Mesendoderm (in vitro differentiated cells): ENCODE results near the gene STK17A.
A peak's percentile ranks its signal among the peaks of the same experiment; 100 is the strongest.
"Not testable (repeated sequence)": the region's sequence is repeated elsewhere in the genome, so short reads cannot be mapped to it uniquely, and the experiment has no call there.

Experiments used
- DNase-seq: peaks from one replicate; pipeline ENCODE4 v3.0.0; 2013
- H2AK5ac ChIP-seq: 2 replicates; pipeline ENCODE4 v1.6.1; 2013; ENCODE audit warnings: low read length, inconsistent platforms
- H2BK120ac ChIP-seq: 2 replicates; pipeline ENCODE4 v1.6.1; 2013; ENCODE audit warnings: low read depth, mild to moderate bottlenecking, low read length, moderate library complexity, mixed read lengths
- H2BK15ac ChIP-seq: replicated peaks from 2 replicates; pipeline ENCODE4 v1.6.1; 2013; ENCODE audit warnings: low read depth, mild to moderate bottlenecking, moderate library complexity
- H2BK5ac ChIP-seq: 2 replicates; pipeline ENCODE4 v1.6.1; 2013; ENCODE audit warnings: low read length, inconsistent platforms
- H3K18ac ChIP-seq: 2 replicates; pipeline ENCODE4 v1.6.1; 2013; ENCODE audit warnings: mild to moderate bottlenecking, low read length, mixed read lengths
- H3K23ac ChIP-seq: one replicate; pipeline ENCODE4 v1.6.1; 2013; ENCODE audit warnings: low read length
- H3K27ac ChIP-seq: 2 replicates; pipeline ENCODE4 v1.5.1; 2013; ENCODE audit warnings: low read depth, mild to moderate bottlenecking, inconsistent platforms, low read length, moderate library complexity
- H3K27me3 ChIP-seq: 2 replicates; pipeline ENCODE4 v1.6.1; 2013; ENCODE audit warnings: low read length, control low read depth, mild to moderate bottlenecking, inconsistent platforms; ENCODE audit not compliant: insufficient read depth, poor library complexity
- H3K36me3 ChIP-seq: 2 replicates; pipeline ENCODE4 v1.6.1; 2013; ENCODE audit warnings: low read length, inconsistent platforms; ENCODE audit not compliant: control insufficient read depth, insufficient read depth
- H3K4ac ChIP-seq: one replicate; pipeline ENCODE4 v1.6.1; 2013; ENCODE audit warnings: low read depth, mild to moderate bottlenecking, low read length, moderate library complexity
- H3K4me1 ChIP-seq: 2 replicates; pipeline ENCODE4 v1.6.1; 2013; ENCODE audit warnings: low read depth, low read length, inconsistent platforms; ENCODE audit not compliant: control insufficient read depth
- H3K4me2 ChIP-seq: 2 replicates; pipeline ENCODE4 v1.6.1; 2013; ENCODE audit warnings: low read length
- H3K4me3 ChIP-seq: 2 replicates; pipeline ENCODE4 v1.5.1; 2013; ENCODE audit warnings: mild to moderate bottlenecking, low read length
- H3K56ac ChIP-seq: one replicate; pipeline ENCODE4 v1.6.1; 2013; ENCODE audit warnings: low read length
- H3K79me1 ChIP-seq: 2 replicates; pipeline ENCODE4 v1.6.1; 2013; ENCODE audit warnings: low read length, inconsistent platforms
- H3K79me2 ChIP-seq: 2 replicates; pipeline ENCODE4 v1.6.1; 2013; ENCODE audit warnings: mild to moderate bottlenecking, low read length; ENCODE audit not compliant: control insufficient read depth, insufficient read depth
- H3K9ac ChIP-seq: 2 replicates; pipeline ENCODE4 v1.6.1; 2013; ENCODE audit warnings: low read length, inconsistent platforms
- H4K5ac ChIP-seq: one replicate; pipeline ENCODE4 v1.6.1; 2013; ENCODE audit warnings: low read length
- H4K8ac ChIP-seq: one replicate; pipeline ENCODE4 v1.6.1; 2013; ENCODE audit warnings: low read depth, mild to moderate bottlenecking, control low read depth, low read length, moderate library complexity
- WGBS: extraction: QIAGEN DNeasy Blood & Tissue Kit; methylation state at CpG from one replicate; pipeline ENCODE4 v1.1.7; 2013; ENCODE audit warnings: low lambda C conversion rate, missing lambda C conversion rate; ENCODE audit not compliant: insufficient coverage; ENCODE audit errors: extremely low coverage; 5-methylcytosine and 5-hydroxymethylcytosine counted together

STK17A gene

GRCh38 chr7:43669286-43670081 is 86.6 kb downstream of the STK17A start:
- Histone ChIP-seq H4K5ac (no peak overlapping the region), H3K4me3 (no peak overlapping the region), H3K4me1 (no peaks in the 10 kb centered on the region), H3K27me3 (no peaks in the 10 kb centered on the region), H2AK5ac (no peak overlapping the region), H3K4ac (no peak overlapping the region), H3K18ac (no peak overlapping the region), H3K23ac (no peak overlapping the region), H2BK15ac (no peak overlapping the region), H2BK5ac (no peak overlapping the region), H3K56ac (no peak overlapping the region), H3K4me2 (no peak overlapping the region), H3K36me3 (no peaks in the 10 kb centered on the region), H3K79me2 (peaks cover 37% of the 10 kb centered on the region), H3K79me1 (peaks cover 10% of the 10 kb centered on the region), H3K9ac (no peak overlapping the region), H4K8ac (no peak overlapping the region), H3K27ac (no peak overlapping the region), H2BK120ac (no peak overlapping the region)
- no CpG with 5 or more reads among the region's 15 CpGs for WGBS
- peak; percentile 85 for DNase-seq

- no peak overlapping the region for H3K9ac ChIP-seq
- H3K4me3 ChIP-seq, result no peak overlapping the region
- no peak overlapping the region for H2BK120ac ChIP-seq
- H3K23ac ChIP-seq, result no peak overlapping the region
- DNase-seq, result no peak
- no peak overlapping the region for H3K18ac ChIP-seq
- no peak overlapping the region for H2BK15ac ChIP-seq
- no peak overlapping the region for H3K27ac ChIP-seq
- no peak overlapping the region for H3K56ac ChIP-seq
- H3K27me3 ChIP-seq, result no peaks in the 10 kb centered on the region
- no peak overlapping the region for H3K4ac ChIP-seq
- no peak overlapping the region for H4K5ac ChIP-seq
- H3K79me1 ChIP-seq, result peaks cover 8% of the 10 kb centered on the region
- WGBS, result no CpG with 5 or more reads among the region's 4 CpGs
- H3K4me1 ChIP-seq, result no peaks in the 10 kb centered on the region
- H3K79me2 ChIP-seq, result peaks cover 36% of the 10 kb centered on the region
- no peak overlapping the region for H2BK5ac ChIP-seq
- H3K36me3 ChIP-seq, result no peaks in the 10 kb centered on the region
- H4K8ac ChIP-seq, result no peak overlapping the region
- no peak overlapping the region for H2AK5ac ChIP-seq
- no peak overlapping the region for H3K4me2 ChIP-seq
Observed at GRCh38 chr7:43671521-43671920, 88.6 kb downstream of the STK17A start.

- not testable (repeated sequence) for H3K4me1 ChIP-seq, H3K18ac ChIP-seq, H3K9ac ChIP-seq, H2BK120ac ChIP-seq, H3K36me3 ChIP-seq, H3K56ac ChIP-seq, H3K4me3 ChIP-seq, H4K5ac ChIP-seq, H3K27ac ChIP-seq, H2AK5ac ChIP-seq, DNase-seq, H3K23ac ChIP-seq, H2BK5ac ChIP-seq, H3K79me1 ChIP-seq, H3K27me3 ChIP-seq, H2BK15ac ChIP-seq, H4K8ac ChIP-seq, H3K4ac ChIP-seq, H3K4me2 ChIP-seq
- H3K79me2 ChIP-seq, result peaks cover 35% of the 10 kb centered on the region
- no CpG with 5 or more reads among the region's 5 CpGs for WGBS
Observed at GRCh38 chr7:43673243-43673976, 90.5 kb downstream of the STK17A start.

GRCh38 chr7:43674559-43675436 is 91.9 kb downstream of the STK17A start:
- no peak overlapping the region for H2BK120ac ChIP-seq
- H3K23ac ChIP-seq, result no peak overlapping the region
- no peak for DNase-seq
- no peak overlapping the region for H3K4me3 ChIP-seq
- no peaks in the 10 kb centered on the region for H3K36me3 ChIP-seq
- H3K79me1 ChIP-seq, result peaks cover 7% of the 10 kb centered on the region
- no peak overlapping the region for H3K4me2 ChIP-seq
- H3K4ac ChIP-seq, result no peak overlapping the region
- H3K79me2 ChIP-seq, result peaks cover 33% of the 10 kb centered on the region
- no peak overlapping the region for H3K56ac ChIP-seq
- no peaks in the 10 kb centered on the region for H3K4me1 ChIP-seq
- H2AK5ac ChIP-seq, result no peak overlapping the region
- no peak overlapping the region for H3K27ac ChIP-seq
- H3K9ac ChIP-seq, result no peak overlapping the region
- no peak overlapping the region for H2BK15ac ChIP-seq
- H3K18ac ChIP-seq, result no peak overlapping the region
- WGBS, result no CpG with 5 or more reads among the region's 4 CpGs
- no peak overlapping the region for H4K8ac ChIP-seq
- H4K5ac ChIP-seq, result no peak overlapping the region
- H2BK5ac ChIP-seq, result no peak overlapping the region
- H3K27me3 ChIP-seq, result no peaks in the 10 kb centered on the region
